DND-41 (cell line): ENCODE data around the gene PHLDB2.

Experiments
- ATAC-seq: fragments of 200-7000 bp; cut with Tn5 transposase; 3 replicates; pipeline ENCODE4 v1.9.1; 2021; ENCODE audit warnings: low read depth; ENCODE audit not compliant: insufficient read depth
- DNase-seq: peaks from one replicate; pipeline ENCODE4 v3.0.0-alpha.2; 2020
- H2AFZ ChIP-seq: 2 replicates; pipeline ENCODE4 v1.6.0; 2012; ENCODE audit warnings: low read depth, low read length
- H3K27ac ChIP-seq: 2 replicates; pipeline ENCODE4 v1.5.1; 2012; ENCODE audit warnings: low read length, inconsistent platforms
- H3K27me3 ChIP-seq: fragments of 200-600 bp; sonication (generic); 2 replicates; pipeline ENCODE4 v1.6.0; 2012; ENCODE audit warnings: low read length, mild to moderate bottlenecking, inconsistent platforms; ENCODE audit not compliant: insufficient read depth, poor library complexity
- H3K36me3 ChIP-seq: 2 replicates; pipeline ENCODE4 v1.5.1; 2012; ENCODE audit warnings: low read length, inconsistent platforms; ENCODE audit not compliant: insufficient read depth
- H3K4me1 ChIP-seq: 2 replicates; pipeline ENCODE4 v1.5.1; 2012; ENCODE audit warnings: mild to moderate bottlenecking, low read length; ENCODE audit not compliant: insufficient read depth
- H3K4me2 ChIP-seq: 2 replicates; pipeline ENCODE4 v1.6.0; 2012; ENCODE audit warnings: mild to moderate bottlenecking, moderate library complexity, low read length, inconsistent platforms; ENCODE audit not compliant: insufficient read depth
- H3K4me3 ChIP-seq, 2 experiments: fragments of 200-600 bp in 1 of 2; shearing (Covaris generic) in 1 of 2; 2 replicates each; pipeline ENCODE4 v1.5.1; 2012 to 2016; ENCODE audit warnings: inconsistent platforms in 2 of 2, low read length in 2 of 2, mild to moderate bottlenecking in 2 of 2, low read depth in 1 of 2, moderate library complexity in 1 of 2
- H3K79me2 ChIP-seq: 2 replicates; pipeline ENCODE4 v1.6.0; 2012; ENCODE audit warnings: low read length, inconsistent platforms; ENCODE audit not compliant: insufficient read depth
- H3K9ac ChIP-seq: 2 replicates; pipeline ENCODE4 v1.6.0; 2012; ENCODE audit warnings: low read depth, mild to moderate bottlenecking, inconsistent platforms, low read length, moderate library complexity
- H3K9me3 ChIP-seq: 2 replicates; pipeline ENCODE4 v1.5.1; 2012; ENCODE audit warnings: low read length, moderate library complexity, mild to moderate bottlenecking, inconsistent platforms; ENCODE audit not compliant: insufficient read depth, severe bottlenecking
- H4K20me1 ChIP-seq: 2 replicates; pipeline ENCODE4 v1.6.0; 2012; ENCODE audit warnings: low read length; ENCODE audit not compliant: insufficient read depth
- CTCF ChIP-seq: IDR thresholded peaks from 2 replicates; pipeline ENCODE4 v1.5.1; 2012; ENCODE audit warnings: borderline replicate concordance, low read length, moderate library complexity, mild to moderate bottlenecking; ENCODE audit not compliant: poor library complexity, severe bottlenecking; ENCODE audit errors: extremely low read depth
- EZH2 ChIP-seq: IDR thresholded peaks from 3 replicates; pipeline ENCODE4 v1.6.1; 2012; ENCODE audit warnings: borderline replicate concordance, low read depth, mild to moderate bottlenecking, moderate library complexity, low read length, inconsistent platforms; ENCODE audit not compliant: severe bottlenecking

Gene PHLDB2

GRCh38 chr3:111850537-111850936 is 8.5 kb upstream of the PHLDB2 start:
- peaks cover 3% of the 10 kb centered on the region for H3K27me3 ChIP-seq
- TF ChIP-seq EZH2 (no peak), CTCF (no peak)
- no peak overlapping the region for H3K4me3 ChIP-seq
- no peak overlapping the region for H3K9ac ChIP-seq
- H2AFZ ChIP-seq: no peak overlapping the region
- H4K20me1 ChIP-seq: no peaks in the 10 kb centered on the region
- DNase-seq (no peak), ATAC-seq (no peak)
- no peaks in the 10 kb centered on the region for H3K4me1 ChIP-seq
- no peaks in the 10 kb centered on the region for H3K36me3 ChIP-seq
- H3K9me3 ChIP-seq: no peaks in the 10 kb centered on the region
- no peak overlapping the region for H3K27ac ChIP-seq
- no peaks in the 10 kb centered on the region for H3K79me2 ChIP-seq
- H3K4me2 ChIP-seq: no peak overlapping the region

- ATAC-seq (no peak), DNase-seq (no peak)
- Histone ChIP-seq H4K20me1 (no peaks in the 10 kb centered on the region), H3K27ac (no peak overlapping the region), H3K36me3 (no peaks in the 10 kb centered on the region), H3K9ac (no peak overlapping the region), H3K4me2 (no peak overlapping the region), H2AFZ (no peak overlapping the region), H3K79me2 (no peaks in the 10 kb centered on the region), H3K4me1 (no peaks in the 10 kb centered on the region), H3K4me3 (no peak overlapping the region), H3K27me3 (peaks cover 3% of the 10 kb centered on the region), H3K9me3 (no peaks in the 10 kb centered on the region)
- TF ChIP-seq EZH2 (no peak), CTCF (no peak)
Measured at GRCh38 chr3:111851511-111851954, 7.5 kb upstream of the PHLDB2 start.

GRCh38 chr3:111852540-111852939 is 6.5 kb upstream of the PHLDB2 start:
- no peaks in the 10 kb centered on the region for H3K79me2 ChIP-seq
- H3K4me3 ChIP-seq: no peak overlapping the region
- H3K27me3 ChIP-seq: peaks cover 3% of the 10 kb centered on the region
- no peak overlapping the region for H3K4me2 ChIP-seq
- H3K9me3 ChIP-seq: no peaks in the 10 kb centered on the region
- no peak for DNase-seq
- no peaks in the 10 kb centered on the region for H3K36me3 ChIP-seq
- no peaks in the 10 kb centered on the region for H3K4me1 ChIP-seq
- no peaks in the 10 kb centered on the region for H4K20me1 ChIP-seq
- no peak overlapping the region for H3K27ac ChIP-seq
- no peak overlapping the region for H3K9ac ChIP-seq
- no peak for TF ChIP-seq CTCF
- TF ChIP-seq EZH2: no peak
- H2AFZ ChIP-seq: no peak overlapping the region
- ATAC-seq: no peak

GRCh38 chr3:111853068-111853467 is 6.0 kb upstream of the PHLDB2 start:
- H3K4me2 ChIP-seq: no peak overlapping the region
- no peak for DNase-seq
- ATAC-seq: no peak

More at GRCh38 chr3:111853068-111853467, 6.0 kb upstream of the PHLDB2 start:
- Histone ChIP-seq H4K20me1 (no peaks in the 10 kb centered on the region), H3K9me3 (no peaks in the 10 kb centered on the region), H3K9ac (no peak overlapping the region), H3K36me3 (no peaks in the 10 kb centered on the region), H3K27me3 (peaks cover 3% of the 10 kb centered on the region), H3K4me3 (no peak overlapping the region), H2AFZ (no peak overlapping the region), H3K27ac (no peak overlapping the region), H3K4me1 (no peaks in the 10 kb centered on the region), H3K79me2 (no peaks in the 10 kb centered on the region)
- TF ChIP-seq EZH2: no peak
- TF ChIP-seq CTCF: no peak
